Left ventricle myocardium inferior (tissue), 1 donor: Measurements from ENCODE around the gene GSK3A. TPM values are rescaled to one million over a fixed set of nuclear protein-coding genes. Genes with fewer than 3 reads are reported as not detected.

ENCODE experiments used
- DNase-seq: peaks from one replicate; pipeline ENCODE4 v3.0.0-alpha.2; 2020
- H3K27ac ChIP-seq: fragments of 200-600 bp; replicated peaks from 2 replicates; pipeline ENCODE4 v1.8.0; 2021
- H3K27me3 ChIP-seq: fragments of 200-600 bp; 2 replicates; pipeline ENCODE4 v1.8.0; 2021; ENCODE audit warnings: low read depth
- H3K36me3 ChIP-seq: fragments of 200-600 bp; 2 replicates; pipeline ENCODE4 v1.8.0; 2021
- H3K4me1 ChIP-seq: fragments of 200-600 bp; 2 replicates; pipeline ENCODE4 v1.8.0; 2021
- H3K4me3 ChIP-seq: fragments of 200-600 bp; 2 replicates; pipeline ENCODE4 v1.8.0; 2021; ENCODE audit warnings: mild to moderate bottlenecking, moderate library complexity
- H3K9me3 ChIP-seq: fragments of 200-600 bp; replicated peaks from 2 replicates; pipeline ENCODE4 v1.8.0; 2021
- CTCF ChIP-seq: fragments of 200-600 bp; IDR thresholded peaks from 2 replicates; pipeline ENCODE4 v1.8.0; 2021; ENCODE audit warnings: antibody characterized with exemption, mild to moderate bottlenecking, borderline replicate concordance
- intact Hi-C: fragments of 100-400 bp; cut with micrococcal nuclease; formaldehyde crosslinking; loops from one replicate; pipeline ENCODE4 v1.11.0; 2022
- total RNA-seq: library from RNA; stranded (reverse); fragmentation: NEBNext Ultra II Directional; extraction: Animal tissue kit (Norgen Biotek cat#: 25700); gene quantifications from one replicate; pipeline ENCODE4 v1.2.1, GENCODE V29; 2021
- donor health status: DM: no; HTN: yes; CAD: no; lungs with severe emphysema.

GSK3A gene
- total RNA-seq, 1 donor from 2014 or later: 37.6 TPM

- peak; percentile 32 for DNase-seq
- intact Hi-C loops: no loop called here
Observed at GRCh38 chr19:42201489-42202289, 40.7 kb downstream of the GSK3A start.

GRCh38 chr19:42200116-42200715 is 42.2 kb downstream of the GSK3A start:
- no peaks in the 10 kb centered on the region for H3K27me3 ChIP-seq
- peaks cover 27% of the 10 kb centered on the region for H3K4me1 ChIP-seq
- no peaks in the 10 kb centered on the region for H3K9me3 ChIP-seq
- H3K4me3 ChIP-seq: no peak overlapping the region
- TF ChIP-seq CTCF: no peak
- intact Hi-C loops: no loop called here
- peak overlapping the region; percentile 55 for H3K27ac ChIP-seq
- peaks cover 60% of the 10 kb centered on the region for H3K36me3 ChIP-seq
- DNase-seq: no peak

More at GRCh38 chr19:42201489-42202289, 40.7 kb downstream of the GSK3A start:
- no peaks in the 10 kb centered on the region for H3K9me3 ChIP-seq
- H3K36me3 ChIP-seq: peaks cover 72% of the 10 kb centered on the region
- H3K4me1 ChIP-seq: peaks cover 27% of the 10 kb centered on the region
- no peak overlapping the region for H3K4me3 ChIP-seq
- H3K27me3 ChIP-seq: no peaks in the 10 kb centered on the region
- H3K27ac ChIP-seq: peak overlapping the region; percentile 55
- TF ChIP-seq CTCF: no peak

- Histone ChIP-seq H3K27me3 (no peaks in the 10 kb centered on the region), H3K4me1 (peaks cover 27% of the 10 kb centered on the region), H3K4me3 (no peak overlapping the region), H3K9me3 (no peaks in the 10 kb centered on the region), H3K27ac (peak overlapping the region; percentile 36), H3K36me3 (peaks cover 60% of the 10 kb centered on the region)
- no peak for TF ChIP-seq CTCF
- peak; percentile 35 for DNase-seq
- intact Hi-C loops: no loop called here
Observed at GRCh38 chr19:42199440-42200115, 42.8 kb downstream of the GSK3A start.

GRCh38 chr19:42198676-42199439 is 43.5 kb downstream of the GSK3A start:
- H3K36me3 ChIP-seq: peaks cover 53% of the 10 kb centered on the region
- H3K4me1 ChIP-seq: peaks cover 27% of the 10 kb centered on the region
- no peak for DNase-seq
- H3K4me3 ChIP-seq: no peak overlapping the region
- intact Hi-C loops: no loop called here
- peak overlapping the region; percentile 36 for H3K27ac ChIP-seq
- peaks cover under 1% of the 10 kb centered on the region for H3K9me3 ChIP-seq
- no peaks in the 10 kb centered on the region for H3K27me3 ChIP-seq
- TF ChIP-seq CTCF: no peak

GRCh38 chr19:42197375-42197817 is 45.0 kb downstream of the GSK3A start:
- Histone ChIP-seq H3K4me3 (no peak overlapping the region), H3K27ac (no peak overlapping the region), H3K4me1 (peaks cover 27% of the 10 kb centered on the region), H3K9me3 (peaks cover 9% of the 10 kb centered on the region), H3K27me3 (peaks cover 7% of the 10 kb centered on the region), H3K36me3 (peaks cover 40% of the 10 kb centered on the region)
- intact Hi-C loops: no loop called here
- DNase-seq: no peak
- no peak for TF ChIP-seq CTCF
